AG08395 (cell line): Measurements from ENCODE around the gene CPSF4L.
A peak's percentile ranks its signal among the peaks of the same experiment; 100 is the strongest.
"Not testable (repeated sequence)": the region's sequence is repeated elsewhere in the genome, so short reads cannot be mapped to it uniquely, and the experiment has no call there.

ENCODE experiments used
- DNase-seq: peaks from one replicate; pipeline ENCODE4 v3.0.0; 2012; ENCODE audit warnings: mixed read lengths, low spot score

Gene CPSF4L, protein sequence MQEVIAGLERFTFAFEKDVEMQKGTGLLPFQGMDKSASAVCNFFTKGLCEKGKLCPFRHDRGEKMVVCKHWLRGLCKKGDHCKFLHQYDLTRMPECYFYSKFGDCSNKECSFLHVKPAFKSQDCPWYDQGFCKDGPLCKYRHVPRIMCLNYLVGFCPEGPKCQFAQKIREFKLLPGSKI

DNA sequence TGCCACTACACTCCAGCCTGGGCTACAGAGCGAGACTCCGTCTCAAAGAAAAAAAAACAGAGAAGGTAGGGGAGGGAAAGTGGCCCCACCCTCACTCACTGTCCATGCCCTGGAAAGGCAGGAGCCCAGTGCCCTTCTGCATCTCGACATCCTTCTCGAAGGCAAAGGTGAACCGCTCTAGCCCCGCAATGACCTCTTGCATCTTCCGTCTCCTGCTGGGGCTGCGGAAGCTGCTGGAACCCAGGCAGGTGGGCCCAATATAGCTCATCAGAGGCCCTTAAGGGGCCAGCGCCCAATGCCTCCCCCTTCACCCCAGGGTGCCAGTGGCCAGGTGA is at the start of gene CPSF4L:
CPSF4L (minus strand) TSS at position 264 of the 335 bp plus-strand sequence; CDS start at position 202, 62 bp downstream.
- DNase-seq: no peak

DNA sequence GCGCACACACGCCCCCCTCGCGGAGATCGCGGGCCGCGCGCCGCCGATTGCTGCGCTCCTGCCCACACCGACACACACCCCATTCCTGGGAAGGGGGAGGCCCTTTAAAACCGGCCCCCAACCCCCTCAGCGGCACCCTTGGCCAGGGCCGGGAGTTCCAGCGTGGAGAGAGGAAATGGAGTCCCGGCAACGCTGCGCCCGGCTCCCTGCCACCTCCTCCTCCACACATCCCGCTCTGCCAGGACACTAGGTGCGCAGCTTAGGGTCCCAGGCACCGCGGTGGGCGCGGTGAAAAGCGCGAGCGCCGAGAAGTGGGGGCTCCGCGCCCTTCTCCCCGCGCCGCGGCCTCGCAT is 49.7 kb upstream of the CPSF4L start:
- DNase-seq: no peak

DNA sequence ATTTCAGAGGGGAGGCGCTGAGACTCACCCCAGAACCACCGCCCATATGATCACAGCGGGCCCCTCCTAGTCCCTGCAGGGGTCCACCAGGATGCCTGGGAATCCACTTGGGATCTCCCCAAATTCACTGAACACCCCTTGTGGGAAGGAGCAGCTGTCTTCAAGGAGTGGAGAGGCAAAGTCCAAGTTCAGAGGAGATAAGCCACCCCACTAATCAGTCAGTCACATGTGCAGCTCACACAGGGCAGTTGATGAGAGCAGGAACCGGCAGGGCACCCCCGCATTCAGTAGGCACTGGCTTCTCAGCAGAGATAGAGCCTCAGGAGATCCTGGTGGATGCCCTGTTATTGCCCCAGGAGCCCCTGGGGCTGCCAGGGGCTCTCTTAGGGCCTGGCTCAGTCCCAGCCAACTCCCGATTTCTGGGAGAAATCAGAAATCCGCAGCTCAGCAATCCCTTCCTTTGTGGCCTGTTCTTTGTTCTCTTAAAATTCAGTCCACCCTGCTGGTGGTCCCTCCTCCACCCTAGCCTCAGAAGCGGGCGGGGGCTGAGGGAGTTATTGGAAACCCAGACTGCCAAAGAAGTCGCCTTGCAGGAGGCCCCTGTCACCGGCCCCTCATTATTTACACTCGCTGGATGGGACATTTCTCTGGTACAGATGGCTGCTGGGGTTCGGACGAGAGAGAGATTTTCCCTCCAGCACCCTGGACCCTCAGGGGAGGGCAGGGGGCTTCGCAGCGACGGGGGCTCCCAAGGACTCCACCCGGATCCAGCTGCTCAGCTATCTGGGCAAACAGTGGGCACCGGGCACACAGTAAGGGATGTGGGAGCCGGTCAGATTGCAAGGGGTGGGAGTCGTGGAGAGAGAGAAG is 48.3 kb upstream of the CPSF4L start:
- DNase-seq: no peak

DNA sequence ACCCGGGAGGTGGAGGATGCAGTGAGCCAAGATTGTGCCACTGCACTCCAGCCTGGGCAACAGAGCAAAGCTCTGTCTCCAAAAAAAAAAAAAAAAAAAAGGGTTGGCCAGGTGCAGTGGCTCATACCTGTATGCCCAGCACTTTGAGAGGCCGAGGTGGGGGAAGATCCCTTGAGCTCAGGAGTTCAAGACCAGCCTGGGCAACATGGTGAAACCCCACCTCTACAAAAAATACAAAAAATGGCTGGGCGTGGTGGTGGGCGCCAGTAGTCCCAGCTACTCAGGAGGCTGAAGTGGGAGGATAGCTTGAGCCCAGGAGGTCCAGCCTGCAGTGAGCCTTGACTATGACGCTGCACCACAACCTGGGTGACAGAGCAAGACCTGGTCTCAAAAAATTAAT is 47.3 kb upstream of the CPSF4L start:
- not testable (repeated sequence) for DNase-seq

DNA sequence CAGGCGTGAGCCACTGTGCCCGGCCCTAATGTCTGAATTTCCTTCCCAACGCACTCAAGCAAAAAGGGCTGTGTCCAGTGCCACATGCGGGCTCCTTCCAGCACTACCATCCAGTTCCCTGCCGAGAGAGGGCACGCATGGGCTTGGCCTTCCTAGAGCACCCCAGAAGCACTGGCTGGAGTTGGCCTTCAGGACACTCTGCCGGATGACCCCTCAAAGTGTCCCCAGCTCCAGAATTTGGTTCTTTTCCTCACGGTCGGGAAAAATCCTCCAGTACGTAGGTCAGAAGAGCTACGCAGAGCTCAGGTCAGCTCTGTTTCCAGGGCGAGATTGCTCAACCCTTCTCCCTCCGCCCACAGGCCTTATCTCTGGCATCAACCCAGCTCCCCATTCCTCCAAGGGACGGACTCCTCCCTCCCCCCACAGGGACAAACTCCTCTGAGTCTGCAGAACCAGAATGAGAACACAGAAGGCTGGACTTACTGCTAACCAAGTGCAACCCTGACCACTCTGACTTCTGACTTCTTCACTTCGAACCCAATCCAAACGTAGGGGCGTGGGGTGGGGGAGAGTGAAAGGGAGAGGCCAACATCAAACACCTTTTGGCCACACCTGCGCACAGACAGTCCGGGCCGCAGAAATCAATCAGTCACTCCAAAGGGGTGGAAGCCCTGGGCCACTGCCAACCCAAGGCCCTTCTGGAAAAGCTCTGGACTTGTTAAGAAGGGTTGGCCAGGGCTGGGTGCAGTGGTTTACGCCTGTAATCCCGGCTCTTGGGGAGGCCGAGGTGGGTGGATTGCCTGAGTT is 46.5 kb upstream of the CPSF4L start:
- peak; percentile 51 for DNase-seq

DNA sequence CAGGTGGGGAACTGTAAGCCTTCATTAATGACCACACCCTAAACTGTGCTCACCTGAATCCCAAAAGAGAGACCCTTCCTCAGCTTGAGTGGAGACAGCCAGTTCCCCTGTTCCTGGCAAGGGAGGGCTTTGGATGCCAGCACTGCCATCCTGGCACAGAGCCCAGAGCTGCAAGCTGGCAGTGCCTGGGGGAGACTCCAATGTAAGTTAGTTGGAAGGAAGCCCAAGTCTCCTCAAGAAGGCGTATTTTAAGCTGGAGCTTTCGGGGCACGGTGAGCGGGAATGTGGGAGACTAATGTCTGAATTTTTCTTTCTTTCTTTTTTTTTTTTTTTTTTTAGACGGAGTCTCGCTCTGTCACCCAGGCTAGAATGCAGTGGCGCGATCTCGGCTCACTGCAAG is 45.5 kb upstream of the CPSF4L start:
- DNase-seq: no peak

DNA sequence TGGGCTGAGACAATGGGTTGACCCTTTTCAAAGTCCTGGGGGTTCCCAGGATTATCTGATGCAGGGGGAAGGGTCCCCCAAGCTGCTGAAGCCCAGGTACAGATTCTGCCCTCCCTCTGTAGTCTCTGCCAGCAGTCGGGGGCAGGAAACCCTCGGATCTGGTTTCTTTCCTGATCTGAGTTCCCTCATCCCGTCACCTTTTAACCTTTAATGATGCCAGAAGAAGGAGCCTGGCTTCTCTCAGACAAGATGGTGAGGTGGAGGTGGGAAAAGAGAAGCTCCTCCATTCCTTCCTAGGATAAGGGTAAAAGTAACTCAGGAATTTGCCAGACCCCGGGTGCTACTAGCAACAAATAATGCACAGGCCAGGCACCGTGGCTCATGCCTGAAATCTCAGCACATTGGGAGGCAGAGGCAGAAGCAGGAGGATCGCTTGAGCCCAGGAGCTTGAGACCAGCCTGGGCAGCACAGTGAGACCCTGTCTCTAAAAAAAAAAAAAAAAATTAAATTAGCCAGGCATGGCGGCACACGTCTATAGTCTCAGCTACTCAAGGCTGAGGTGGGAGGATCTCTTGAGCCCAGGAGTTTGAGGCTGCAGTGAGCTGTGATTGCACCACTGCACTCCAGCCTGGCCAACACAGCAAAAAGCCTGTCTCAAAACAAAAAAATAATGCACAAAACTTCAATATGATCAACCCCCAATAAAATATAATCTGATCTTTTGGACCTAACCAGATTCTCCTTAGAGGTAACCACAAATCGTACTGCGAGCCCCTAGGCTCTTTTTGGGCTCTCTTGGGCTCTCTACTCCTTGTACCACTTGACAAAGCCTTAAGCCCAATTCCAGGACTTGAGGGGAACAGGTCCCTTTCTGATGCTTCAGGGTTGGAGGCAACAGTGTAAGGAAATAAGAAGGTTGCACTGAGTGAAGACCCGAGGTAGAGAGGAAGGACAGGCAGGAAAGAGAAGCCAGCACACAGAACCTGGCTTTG is 44.5 kb upstream of the CPSF4L start:
- DNase-seq: no peak

DNA sequence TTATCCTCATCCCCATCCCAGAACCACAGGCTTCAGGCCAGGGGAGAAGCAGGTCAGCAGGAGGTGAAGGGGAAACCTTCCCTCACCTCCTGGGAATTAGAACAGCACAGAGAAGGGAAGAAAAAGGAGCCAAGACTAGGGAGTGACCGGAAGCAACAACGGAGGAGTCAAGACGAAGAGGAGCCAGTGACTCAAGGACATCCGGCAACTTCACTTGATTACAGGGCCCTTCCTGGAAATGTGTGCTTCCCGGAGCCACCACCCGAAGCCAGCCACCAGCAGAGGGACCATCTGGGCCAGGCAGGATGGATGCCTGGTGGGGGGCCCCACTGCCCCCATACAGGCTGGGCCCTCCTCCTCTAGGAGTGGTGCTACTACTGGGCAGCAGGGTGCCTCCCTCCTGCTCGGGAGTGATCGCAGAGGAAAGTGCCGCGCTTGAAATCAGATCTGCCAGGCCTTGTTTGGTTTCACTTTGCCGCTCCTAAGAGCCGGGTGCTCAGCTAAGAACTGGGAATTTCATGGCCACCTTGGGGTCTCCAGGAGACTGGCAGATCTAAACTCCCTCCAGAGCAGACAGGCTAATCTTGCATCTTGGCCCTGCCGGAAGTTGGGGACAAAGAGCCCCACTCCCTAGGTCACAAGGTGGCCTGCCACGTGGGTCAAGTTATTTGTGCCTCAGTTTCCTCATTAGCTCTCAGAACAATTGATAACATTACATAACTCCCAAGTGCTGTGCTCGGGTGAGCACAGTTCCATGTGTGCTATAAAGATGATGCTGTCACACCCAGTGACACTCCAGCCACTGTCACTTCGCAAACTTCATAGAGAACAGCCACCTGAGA is 43.5 kb upstream of the CPSF4L start:
- peak; percentile 75 for DNase-seq

DNA sequence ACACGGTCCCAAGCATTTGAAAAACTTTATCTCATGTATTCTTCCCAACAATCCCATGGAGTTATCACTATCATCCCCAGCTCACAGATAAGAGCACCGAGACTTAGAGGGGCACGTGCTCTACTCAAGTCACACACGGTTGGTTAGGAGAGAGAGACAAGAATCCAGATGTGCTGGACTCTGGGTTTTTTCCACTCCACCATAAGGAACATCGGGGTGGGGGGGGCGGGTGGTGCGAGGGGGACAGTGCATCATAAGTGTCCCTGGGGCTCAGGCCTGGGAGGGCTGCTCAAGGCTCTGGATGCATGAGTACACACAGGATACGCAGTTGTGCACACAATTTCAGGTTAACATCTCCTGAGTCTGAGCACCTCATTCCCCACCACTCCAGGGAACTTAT is 42.8 kb upstream of the CPSF4L start:
- no peak for DNase-seq

DNA sequence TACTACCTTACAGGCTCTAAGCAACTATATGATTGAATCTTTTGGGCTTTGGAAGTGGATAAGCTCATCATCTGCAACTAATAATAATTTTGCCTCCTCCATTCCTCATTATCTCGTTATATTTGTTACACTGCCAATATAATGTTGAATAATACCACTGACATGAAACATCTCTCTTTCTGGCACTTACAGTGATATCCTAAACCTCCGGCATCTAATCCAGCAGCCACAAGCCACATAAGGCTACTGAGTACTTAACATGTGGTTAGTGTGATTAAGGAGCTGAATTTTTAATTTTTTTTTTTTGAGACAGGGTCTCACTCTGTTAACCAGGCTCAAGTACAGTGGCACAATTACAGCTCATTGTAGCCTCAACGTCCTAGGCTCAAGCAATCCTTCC is 40.5 kb upstream of the CPSF4L start:
- peak; percentile 35 for DNase-seq

DNA sequence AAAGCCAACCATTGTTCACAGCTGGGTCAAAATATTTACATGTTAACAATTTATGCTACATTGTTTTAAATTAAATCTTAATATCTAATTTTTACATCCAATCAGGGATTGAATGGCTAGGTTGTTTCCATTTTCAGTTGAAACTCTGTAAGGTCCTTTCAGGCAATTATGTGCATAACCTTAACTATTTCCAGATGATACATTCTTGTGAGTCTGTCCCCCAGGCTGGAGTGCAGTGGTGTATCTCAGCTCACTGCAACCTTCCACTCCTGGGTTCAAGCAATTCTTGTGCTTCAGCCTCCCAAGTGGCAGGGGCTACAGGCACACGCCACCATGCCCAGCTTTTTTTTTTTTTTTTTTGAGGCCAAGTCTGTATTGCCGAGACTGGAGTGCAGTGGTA is 39.7 kb upstream of the CPSF4L start:
- no peak for DNase-seq

DNA sequence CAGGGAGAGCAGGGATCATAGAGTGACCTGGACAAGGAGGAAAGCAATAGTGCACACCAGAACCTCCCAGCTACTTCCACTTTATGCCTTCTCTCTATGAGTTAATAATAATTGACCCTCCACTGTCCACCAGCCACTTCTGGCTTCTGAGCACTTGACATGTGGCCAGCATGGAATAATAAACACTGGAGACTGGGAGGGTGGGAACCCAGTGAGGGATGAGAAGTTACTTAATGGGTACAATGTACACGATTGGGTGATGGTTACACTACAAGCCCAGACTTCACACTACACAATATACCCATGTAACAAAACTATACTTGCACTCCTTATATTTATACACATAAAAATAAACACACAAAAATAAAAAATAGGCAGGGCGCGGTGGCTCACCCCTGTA is 38.7 kb upstream of the CPSF4L start:
- no peak for DNase-seq

DNA sequence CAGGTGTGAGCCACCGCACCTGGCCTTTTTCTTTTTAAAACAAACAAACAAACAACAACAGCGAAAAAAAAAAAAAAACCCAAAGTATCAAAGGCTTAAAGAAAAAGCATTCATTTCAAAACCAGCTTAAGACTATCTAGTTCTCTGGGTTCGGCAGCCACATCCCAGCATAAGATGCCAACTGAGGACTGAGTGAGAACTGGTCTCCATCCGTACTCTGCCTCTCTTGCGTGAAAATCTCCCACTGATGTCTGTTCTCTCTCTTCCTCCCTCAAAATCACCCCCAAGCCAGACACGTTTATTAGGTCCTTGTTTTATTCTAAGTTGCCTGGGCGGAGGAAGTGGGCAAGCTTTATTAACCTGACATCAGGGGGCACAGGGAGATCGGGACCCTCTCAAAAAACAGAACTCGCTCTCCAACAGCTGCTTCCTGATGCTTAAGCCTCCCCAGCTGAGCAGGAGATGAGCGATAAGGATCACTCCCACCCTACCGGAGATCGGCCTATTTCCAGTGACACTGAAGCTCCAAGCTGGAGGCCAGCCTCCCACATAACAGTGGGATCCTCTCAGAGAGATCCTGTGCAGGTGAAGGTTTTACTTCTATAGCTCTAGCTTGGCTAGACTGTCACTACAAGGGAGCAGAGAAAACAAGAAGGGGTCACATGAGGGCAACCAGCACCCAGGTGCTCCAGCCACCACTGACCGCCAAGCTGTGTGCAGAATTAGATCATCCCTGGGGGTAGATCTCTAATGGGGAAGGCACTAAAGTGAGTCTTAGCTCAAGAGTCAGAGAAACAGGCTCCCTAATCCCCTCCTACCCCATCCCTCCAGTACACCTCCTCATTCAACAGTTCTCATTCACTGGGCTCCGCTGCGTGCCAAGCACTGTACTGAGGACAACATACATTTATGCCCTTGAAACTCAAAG is 36.5 kb upstream of the CPSF4L start:
- no peak for DNase-seq

DNA sequence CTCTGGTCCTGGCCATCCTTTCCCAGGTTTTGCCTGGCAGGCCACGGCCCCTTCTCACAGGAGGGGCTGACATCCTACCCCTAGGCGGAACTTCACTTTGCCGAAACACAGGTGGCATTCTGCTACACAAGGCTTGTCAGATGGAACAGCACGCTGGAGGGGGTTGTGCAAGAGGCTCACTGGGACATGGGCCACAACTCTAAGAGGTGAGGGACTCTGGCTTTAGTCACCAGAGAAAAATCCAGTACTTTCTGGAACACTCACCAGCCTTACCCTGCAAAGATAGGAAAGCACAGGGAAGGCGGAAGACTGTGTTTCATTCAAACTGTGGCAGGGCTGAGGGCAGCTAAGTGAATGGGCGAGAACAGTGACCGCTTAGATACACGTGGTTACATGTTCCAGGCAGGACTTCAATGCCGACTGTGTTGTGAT is 31.8 kb upstream of the CPSF4L start:
- peak; percentile 80 for DNase-seq

DNA sequence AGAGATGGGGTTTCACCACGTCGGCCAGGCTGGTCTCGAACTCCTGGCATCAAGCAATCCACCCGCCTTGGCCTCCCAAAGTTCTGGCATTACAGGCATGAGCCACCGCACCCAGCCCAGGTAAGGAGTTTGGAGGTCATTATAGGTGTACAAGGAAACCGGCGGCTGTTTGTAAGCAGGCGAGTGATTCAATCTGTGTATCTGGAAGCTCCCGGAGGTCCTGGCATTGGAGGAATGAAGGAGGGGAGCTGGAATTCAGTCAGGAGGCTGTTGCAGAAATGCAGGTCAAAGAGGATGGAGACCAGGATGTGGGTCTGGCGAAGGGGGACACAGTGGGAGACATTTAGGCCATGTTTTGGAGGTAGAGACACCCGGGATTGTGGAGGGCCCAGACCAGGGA is 31.4 kb upstream of the CPSF4L start:
- no peak for DNase-seq

DNA sequence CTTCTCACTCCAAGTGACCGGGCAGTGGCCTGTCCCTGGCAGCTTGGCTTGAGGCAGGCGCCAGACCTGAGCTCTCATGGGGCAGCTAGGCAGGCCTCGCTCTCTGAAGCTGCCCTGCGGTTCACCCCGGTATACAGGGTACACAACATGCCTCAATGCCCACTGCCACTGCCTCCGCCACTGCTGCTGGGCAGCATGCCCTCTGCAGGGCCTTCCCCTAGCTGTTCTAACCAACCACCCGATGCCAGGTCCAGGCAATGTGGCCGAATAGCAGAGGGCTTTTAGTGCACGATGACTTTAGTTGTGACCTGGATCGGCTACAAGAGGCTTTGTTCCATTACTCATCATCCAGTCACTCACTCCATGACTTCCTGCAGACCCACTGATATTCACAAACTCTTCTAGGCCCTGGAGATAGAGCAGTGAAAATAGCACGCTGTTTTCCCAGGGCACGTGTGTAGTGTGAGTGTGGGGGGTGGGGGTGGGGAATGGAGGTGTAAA is 30.4 kb upstream of the CPSF4L start:
- DNase-seq: peak; percentile 67

DNA sequence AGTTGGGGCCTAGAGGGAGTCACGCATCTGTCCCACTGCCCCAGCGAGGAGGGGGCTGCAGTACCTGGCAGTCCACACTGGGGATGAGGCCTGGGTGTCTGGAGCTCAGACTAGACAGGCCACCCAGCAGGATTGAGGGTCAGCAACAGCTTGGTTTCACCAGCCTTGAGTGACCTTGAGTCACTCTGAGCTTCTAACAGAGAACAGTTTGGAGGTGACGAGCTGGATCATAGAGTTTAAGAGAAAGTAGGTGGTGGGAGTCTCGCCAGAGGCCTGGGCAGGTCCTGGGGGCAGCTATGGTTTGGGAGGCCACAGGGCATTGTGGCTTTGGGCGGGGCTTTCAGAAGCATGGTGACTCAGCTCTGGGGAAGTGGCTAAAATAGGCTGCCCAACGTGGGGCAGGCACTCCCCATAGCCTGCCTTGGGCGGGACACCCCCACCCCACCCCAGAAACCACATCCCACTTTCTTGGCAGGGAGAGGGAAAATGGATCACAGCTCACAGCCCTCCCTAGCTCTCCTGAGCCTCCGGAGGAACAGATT is 29.7 kb upstream of the CPSF4L start:
- DNase-seq: peak; percentile 94

DNA sequence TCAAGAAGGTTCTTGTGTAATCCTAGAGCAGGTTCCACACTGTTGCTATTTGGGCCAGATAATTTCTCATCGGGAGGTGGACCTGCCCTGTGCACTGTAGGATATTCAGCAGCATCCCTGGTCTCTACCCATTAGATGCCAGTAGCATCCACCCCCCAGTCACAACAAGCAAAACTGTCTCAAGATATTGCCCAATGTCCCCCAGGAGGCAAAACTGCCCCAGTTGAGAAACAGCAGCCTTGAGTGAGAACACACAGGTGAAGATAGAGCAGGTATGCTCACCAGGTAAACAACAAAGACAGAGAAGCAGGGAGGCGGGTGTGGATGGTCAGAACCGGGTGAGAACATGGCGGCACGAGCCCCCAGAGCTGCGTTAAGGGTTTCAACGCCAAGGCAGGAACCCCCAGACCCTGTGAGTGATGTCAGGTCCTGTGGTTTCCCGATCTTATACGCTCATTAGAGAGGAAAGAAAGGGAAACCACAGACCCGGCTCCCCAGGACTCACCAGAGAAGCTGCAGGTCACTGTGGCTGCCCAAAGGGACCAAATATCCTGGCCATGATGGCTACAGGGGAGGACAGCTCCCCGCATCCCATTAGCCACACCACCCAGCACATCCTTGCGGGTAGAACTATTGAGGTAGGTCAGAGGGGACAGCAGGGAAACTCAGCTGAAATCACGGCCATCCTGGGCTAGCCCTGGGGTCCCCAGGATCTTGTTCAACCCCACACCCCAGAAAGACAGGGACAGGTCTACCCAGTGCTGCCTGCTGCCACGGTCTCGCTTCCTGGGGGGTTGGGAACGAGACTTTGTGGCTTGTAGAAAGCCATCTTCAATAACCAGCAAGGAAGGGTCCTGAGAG is 28.9 kb upstream of the CPSF4L start:
- no peak for DNase-seq
